HG03139 (cell line): ENCODE results near the gene FBXO2.

ENCODE experiments used
- ATAC-seq: cut with Tn5 transposase; IDR thresholded peaks from one replicate; pipeline ENCODE4 v1.9.1; 2021; ENCODE audit not compliant: unreplicated experiment

Gene FBXO2

GRCh38 chr1:11682799-11683198 is 28.6 kb upstream of the FBXO2 start:
- no peak for ATAC-seq

GRCh38 chr1:11682287-11682771 is 28.1 kb upstream of the FBXO2 start:
- ATAC-seq: no peak

- peak; percentile 77 for ATAC-seq
Observed at GRCh38 chr1:11681071-11681771, 27.0 kb upstream of the FBXO2 start, which contains the start of gene MAD2L2. MAD2L2 (minus strand) TSS chr1:11681148; CDS start chr1:11680601, 547 bp downstream.

- peak; percentile 16 for ATAC-seq
Observed at GRCh38 chr1:11680270-11681070, 26.2 kb upstream of the FBXO2 start.

- no peak for ATAC-seq
Observed at GRCh38 chr1:11678442-11678841, 24.2 kb upstream of the FBXO2 start.

GRCh38 chr1:11676386-11677103 is 22.3 kb upstream of the FBXO2 start:
- ATAC-seq: no peak

- ATAC-seq: no peak
Observed at GRCh38 chr1:11675325-11675724, 21.1 kb upstream of the FBXO2 start.

GRCh38 chr1:11674488-11674887 is 20.3 kb upstream of the FBXO2 start:
- ATAC-seq: no peak

GRCh38 chr1:11673089-11673769 is 19.0 kb upstream of the FBXO2 start:
- no peak for ATAC-seq

GRCh38 chr1:11671544-11672286 is 17.5 kb upstream of the FBXO2 start:
- no peak for ATAC-seq

- ATAC-seq: no peak
Observed at GRCh38 chr1:11671205-11671543, 16.9 kb upstream of the FBXO2 start.

- ATAC-seq: no peak
Observed at GRCh38 chr1:11670747-11671146, 16.5 kb upstream of the FBXO2 start.

- ATAC-seq: no peak
Observed at GRCh38 chr1:11668516-11668915, 14.3 kb upstream of the FBXO2 start.

GRCh38 chr1:11664336-11665065 is 10.3 kb upstream of the FBXO2 start:
- ATAC-seq: peak; percentile 44

- no peak for ATAC-seq
Observed at GRCh38 chr1:11661103-11661502, 6.9 kb upstream of the FBXO2 start.

- no peak for ATAC-seq
Observed at GRCh38 chr1:11659748-11660147, 5.5 kb upstream of the FBXO2 start.

- no peak for ATAC-seq
Observed at GRCh38 chr1:11658542-11658941, 4.3 kb upstream of the FBXO2 start.

GRCh38 chr1:11657654-11658053 is 3.4 kb upstream of the FBXO2 start:
- no peak for ATAC-seq

- no peak for ATAC-seq
Observed at GRCh38 chr1:11654939-11655808, 945 bp upstream of the FBXO2 start.
